ENCODE results near the gene CLBA1.

The CLBA1 gene

GRCh38 chr14:104977008-104977680 is 8.4 kb upstream of the CLBA1 start:
- no peak overlapping the region for H2AFZ ChIP-seq (ENCODE audit: low read length, unreplicated experiment)
- no peaks in the 10 kb centered on the region for H3K79me2 ChIP-seq (ENCODE audit: control insufficient read depth, insufficient read depth, low read length, unreplicated experiment)
- peaks cover 40% of the 10 kb centered on the region for H3K4me1 ChIP-seq (ENCODE audit: control insufficient read depth, insufficient read depth, low read length, unreplicated experiment)
- no peaks in the 10 kb centered on the region for H3K36me3 ChIP-seq (ENCODE audit: insufficient read depth, low read length)
- no peaks in the 10 kb centered on the region for H3K27me3 ChIP-seq (ENCODE audit: insufficient read depth, low read length)
- H3K27ac ChIP-seq (ENCODE audit: low read depth, low read length), result no peak overlapping the region
- H3K4me3 ChIP-seq (ENCODE audit: low read depth, low read length), result peak overlapping the region; percentile 81

- H3K27ac ChIP-seq (ENCODE audit: low read depth, low read length), result no peak within 1 kb of the TSS
- no peaks in the 10 kb centered on the region for H3K79me2 ChIP-seq (ENCODE audit: control insufficient read depth, insufficient read depth, low read length, unreplicated experiment)
- peak within 1 kb of the TSS; percentile 42 for H2AFZ ChIP-seq (ENCODE audit: low read length, unreplicated experiment)
- peaks cover 32% of the 10 kb centered on the region for H3K4me1 ChIP-seq (ENCODE audit: control insufficient read depth, insufficient read depth, low read length, unreplicated experiment)
- H3K36me3 ChIP-seq (ENCODE audit: insufficient read depth, low read length), result no peaks in the 10 kb centered on the region
- peak within 1 kb of the TSS; percentile 81 for H3K4me3 ChIP-seq (ENCODE audit: low read depth, low read length)
- no peaks in the 10 kb centered on the region for H3K27me3 ChIP-seq (ENCODE audit: insufficient read depth, low read length)
These were observed 7.6 kb upstream of the CLBA1 start, which contains the start of gene AHNAK2 for GRCh38 chr14:104977681-104978653. Gene AHNAK2 (minus strand): TSS chr14:104978374. CDS start chr14:104978237, 137 bp downstream.

GRCh38 chr14:104978746-104979691 is 6.6 kb upstream of the CLBA1 start:
- no peak overlapping the region for H3K27ac ChIP-seq (ENCODE audit: low read depth, low read length)
- H3K79me2 ChIP-seq (ENCODE audit: control insufficient read depth, insufficient read depth, low read length, unreplicated experiment), result no peaks in the 10 kb centered on the region
- H3K4me3 ChIP-seq (ENCODE audit: low read depth, low read length), result peak overlapping the region; percentile 81
- no peaks in the 10 kb centered on the region for H3K36me3 ChIP-seq (ENCODE audit: insufficient read depth, low read length)
- H3K4me1 ChIP-seq (ENCODE audit: control insufficient read depth, insufficient read depth, low read length, unreplicated experiment), result peaks cover 24% of the 10 kb centered on the region
- H2AFZ ChIP-seq (ENCODE audit: low read length, unreplicated experiment), result no peak overlapping the region
- H3K27me3 ChIP-seq (ENCODE audit: insufficient read depth, low read length), result no peaks in the 10 kb centered on the region

GRCh38 chr14:104979758-104980610 is 5.6 kb upstream of the CLBA1 start:
- H3K4me3 ChIP-seq (ENCODE audit: low read depth, low read length), result no peak overlapping the region
- H3K36me3 ChIP-seq (ENCODE audit: insufficient read depth, low read length), result no peaks in the 10 kb centered on the region
- peaks cover 15% of the 10 kb centered on the region for H3K4me1 ChIP-seq (ENCODE audit: control insufficient read depth, insufficient read depth, low read length, unreplicated experiment)
- no peaks in the 10 kb centered on the region for H3K27me3 ChIP-seq (ENCODE audit: insufficient read depth, low read length)
- H3K27ac ChIP-seq (ENCODE audit: low read depth, low read length), result no peak overlapping the region
- no peaks in the 10 kb centered on the region for H3K79me2 ChIP-seq (ENCODE audit: control insufficient read depth, insufficient read depth, low read length, unreplicated experiment)
- H2AFZ ChIP-seq (ENCODE audit: low read length, unreplicated experiment), result no peak overlapping the region

- Histone ChIP-seq H3K4me1 (ENCODE audit: control insufficient read depth, insufficient read depth, low read length, unreplicated experiment) (peaks cover 15% of the 10 kb centered on the region), H3K79me2 (ENCODE audit: control insufficient read depth, insufficient read depth, low read length, unreplicated experiment) (no peaks in the 10 kb centered on the region), H3K36me3 (ENCODE audit: insufficient read depth, low read length) (no peaks in the 10 kb centered on the region), H2AFZ (ENCODE audit: low read length, unreplicated experiment) (no peak overlapping the region), H3K27ac (ENCODE audit: low read depth, low read length) (no peak overlapping the region), H3K27me3 (ENCODE audit: insufficient read depth, low read length) (no peaks in the 10 kb centered on the region), H3K4me3 (ENCODE audit: low read depth, low read length) (no peak overlapping the region)
These were observed 4.7 kb upstream of the CLBA1 start for GRCh38 chr14:104980611-104981531.

GRCh38 chr14:104981699-104982541 is 3.7 kb upstream of the CLBA1 start:
- Histone ChIP-seq H3K4me3 (ENCODE audit: low read depth, low read length) (no peak overlapping the region), H3K4me1 (ENCODE audit: control insufficient read depth, insufficient read depth, low read length, unreplicated experiment) (peaks cover 15% of the 10 kb centered on the region), H3K27me3 (ENCODE audit: insufficient read depth, low read length) (no peaks in the 10 kb centered on the region), H3K36me3 (ENCODE audit: insufficient read depth, low read length) (no peaks in the 10 kb centered on the region), H3K79me2 (ENCODE audit: control insufficient read depth, insufficient read depth, low read length, unreplicated experiment) (peaks cover 4% of the 10 kb centered on the region), H2AFZ (ENCODE audit: low read length, unreplicated experiment) (no peak overlapping the region), H3K27ac (ENCODE audit: low read depth, low read length) (no peak overlapping the region)

GRCh38 chr14:104982548-104983230 is 2.9 kb upstream of the CLBA1 start:
- Histone ChIP-seq H3K79me2 (ENCODE audit: control insufficient read depth, insufficient read depth, low read length, unreplicated experiment) (peaks cover 4% of the 10 kb centered on the region), H3K4me1 (ENCODE audit: control insufficient read depth, insufficient read depth, low read length, unreplicated experiment) (peaks cover 9% of the 10 kb centered on the region), H3K36me3 (ENCODE audit: insufficient read depth, low read length) (no peaks in the 10 kb centered on the region), H3K4me3 (ENCODE audit: low read depth, low read length) (no peak overlapping the region), H3K27ac (ENCODE audit: low read depth, low read length) (no peak overlapping the region), H2AFZ (ENCODE audit: low read length, unreplicated experiment) (no peak overlapping the region), H3K27me3 (ENCODE audit: insufficient read depth, low read length) (no peaks in the 10 kb centered on the region)

- peaks cover 4% of the 10 kb centered on the region for H3K79me2 ChIP-seq (ENCODE audit: control insufficient read depth, insufficient read depth, low read length, unreplicated experiment)
- H3K27ac ChIP-seq (ENCODE audit: low read depth, low read length), result no peak overlapping the region
- no peak overlapping the region for H2AFZ ChIP-seq (ENCODE audit: low read length, unreplicated experiment)
- no peaks in the 10 kb centered on the region for H3K36me3 ChIP-seq (ENCODE audit: insufficient read depth, low read length)
- peaks cover 8% of the 10 kb centered on the region for H3K4me1 ChIP-seq (ENCODE audit: control insufficient read depth, insufficient read depth, low read length, unreplicated experiment)
- no peak overlapping the region for H3K4me3 ChIP-seq (ENCODE audit: low read depth, low read length)
- H3K27me3 ChIP-seq (ENCODE audit: insufficient read depth, low read length), result no peaks in the 10 kb centered on the region
These were observed 2.3 kb upstream of the CLBA1 start for GRCh38 chr14:104983231-104983721.

Data from ACC112 (cell line).